ENCODE results near the gene PARVB.

PARVB gene

DNA sequence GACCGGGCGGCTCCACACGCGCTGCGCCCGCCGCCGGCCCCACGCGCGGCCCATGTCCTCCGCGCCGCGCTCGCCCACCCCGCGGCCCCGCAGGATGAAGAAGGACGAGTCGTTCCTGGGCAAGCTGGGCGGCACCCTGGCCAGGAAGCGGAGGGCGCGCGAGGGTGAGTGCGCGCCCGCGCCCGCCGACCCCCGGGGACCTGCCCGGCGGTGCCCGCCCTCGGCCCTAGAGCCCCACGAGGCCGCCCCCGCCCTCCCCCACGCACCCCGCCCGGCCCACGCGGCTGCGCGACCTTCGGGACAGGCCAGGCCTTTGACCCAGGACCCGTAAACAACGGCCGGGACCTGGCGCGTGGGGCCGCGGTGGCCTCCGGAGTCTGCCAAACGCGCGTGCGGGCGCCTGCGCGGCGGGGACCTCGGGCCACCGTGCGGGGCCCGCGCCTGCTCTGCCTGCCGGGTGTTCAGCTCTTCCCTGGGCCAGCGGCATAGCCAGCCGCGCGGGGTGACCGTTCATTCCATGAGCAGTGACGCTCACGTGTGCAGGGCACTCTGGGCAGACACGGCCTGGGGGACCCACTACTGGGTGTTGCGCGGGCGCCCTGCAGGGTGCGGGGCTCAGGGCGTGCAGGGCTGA lies at the start of gene PARVB:
Gene PARVB, plus strand, starts transcription at position 15 of the 634 bp plus-strand sequence. Its CDS starts 38 bp downstream, at position 53.
- DNase-seq: no peak

DNA sequence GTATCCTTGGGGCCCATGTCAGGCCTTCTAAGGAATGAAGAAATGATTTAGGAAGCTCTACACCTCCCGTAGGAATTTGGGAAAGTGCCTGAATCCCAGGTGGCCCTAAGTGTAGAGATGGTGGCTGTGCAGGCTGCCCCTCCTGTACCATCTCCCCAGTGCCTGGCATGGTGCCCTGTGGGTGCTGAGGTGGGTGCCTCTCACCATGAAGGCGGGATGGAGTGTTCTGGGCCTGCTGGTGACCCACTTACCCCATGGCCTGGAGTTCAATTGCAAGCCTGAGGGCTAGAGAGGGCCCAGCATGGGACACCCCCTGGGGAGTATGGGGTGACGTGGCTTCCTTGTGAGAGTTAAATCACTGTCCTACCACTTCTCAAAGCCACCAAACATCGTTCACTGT lies 49.1 kb upstream of the PARVB start:
- no peak for DNase-seq

- no peak for DNase-seq
These were observed 47.0 kb upstream of the PARVB start for GRCh38 chr22:43976861-43977795.

DNA sequence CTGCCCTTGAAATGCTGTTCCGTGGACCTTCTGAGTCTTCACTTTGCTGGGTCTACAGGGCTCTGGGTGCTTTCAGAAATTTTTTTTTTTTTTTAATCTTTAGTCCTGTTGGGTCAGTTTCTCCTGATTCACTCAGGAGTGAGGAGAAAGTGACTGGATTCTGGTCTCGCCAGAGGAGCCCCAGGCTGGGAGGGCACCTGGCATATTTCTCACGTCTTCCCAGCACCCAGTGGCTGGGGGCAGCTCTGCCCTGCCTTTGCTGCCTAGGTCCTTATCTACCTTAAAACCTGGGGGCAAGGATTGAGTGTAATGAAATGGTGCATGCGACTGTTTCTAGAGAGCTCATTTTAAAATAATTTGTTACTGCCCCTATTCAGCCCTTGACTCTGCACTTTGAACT lies 45.5 kb upstream of the PARVB start:
- DNase-seq: no peak

- no peak for DNase-seq
These were observed 43.5 kb upstream of the PARVB start for GRCh38 chr22:43980579-43980978.

GRCh38 chr22:43980996-43981395 lies 43.1 kb upstream of the PARVB start:
- no peak for DNase-seq

- no peak for DNase-seq
These were observed 40.3 kb upstream of the PARVB start for GRCh38 chr22:43983808-43984207.

DNA sequence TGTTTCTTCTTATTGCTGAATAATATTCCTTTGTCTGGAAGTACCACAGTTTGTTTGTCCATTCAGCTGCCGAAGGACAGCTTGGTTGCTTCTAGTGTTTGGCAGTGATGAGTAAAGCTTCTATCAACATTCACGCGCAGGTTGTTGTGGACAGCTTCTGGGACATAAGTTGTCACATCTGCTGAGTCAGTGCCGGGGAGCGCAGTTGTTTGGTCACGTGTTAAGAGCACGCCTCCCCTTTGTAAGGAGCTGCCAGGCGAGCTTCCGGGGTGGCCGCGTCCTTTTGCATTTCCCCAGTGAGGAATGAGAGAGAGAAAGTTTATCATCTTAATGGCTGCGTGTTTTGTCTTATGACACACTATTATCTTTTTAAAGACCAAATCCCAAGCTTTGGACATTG lies 38.6 kb upstream of the PARVB start:
- DNase-seq: no peak

DNA sequence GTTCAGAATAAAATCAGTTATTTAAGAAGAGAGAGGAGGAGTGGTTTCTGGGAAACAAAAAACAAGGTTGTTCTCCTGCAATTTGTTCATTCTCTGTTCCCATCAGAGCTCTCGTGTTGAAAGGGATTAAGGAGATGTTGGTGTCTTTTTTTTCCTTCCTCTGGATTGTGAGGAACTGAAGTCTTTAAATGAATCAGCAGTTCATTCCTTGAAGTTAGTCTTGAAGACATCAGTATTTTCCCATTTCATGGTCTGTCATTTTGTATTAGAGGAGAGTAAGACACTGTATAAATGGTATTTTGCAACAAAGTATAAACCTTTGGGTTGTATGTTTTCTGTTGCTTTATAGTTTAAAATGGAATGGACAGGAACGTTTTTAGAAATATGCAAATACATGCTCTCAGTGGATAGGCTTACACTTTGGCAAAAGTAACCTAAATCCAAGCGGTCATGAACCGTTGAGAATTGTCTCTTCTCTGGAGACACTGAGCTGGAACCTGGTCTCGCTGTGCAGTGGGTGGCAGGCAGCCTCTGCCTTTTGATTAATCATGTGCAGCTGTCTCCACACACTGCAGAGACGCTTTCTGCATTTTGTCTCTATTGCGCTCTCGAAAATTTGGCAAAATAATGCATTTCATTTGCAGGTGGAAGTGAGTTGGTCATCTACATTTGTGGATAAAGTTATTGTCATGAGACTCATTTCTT lies 35.8 kb upstream of the PARVB start:
- DNase-seq: no peak

- no peak for DNase-seq
These were observed 35.1 kb upstream of the PARVB start for GRCh38 chr22:43988960-43989359.

DNA sequence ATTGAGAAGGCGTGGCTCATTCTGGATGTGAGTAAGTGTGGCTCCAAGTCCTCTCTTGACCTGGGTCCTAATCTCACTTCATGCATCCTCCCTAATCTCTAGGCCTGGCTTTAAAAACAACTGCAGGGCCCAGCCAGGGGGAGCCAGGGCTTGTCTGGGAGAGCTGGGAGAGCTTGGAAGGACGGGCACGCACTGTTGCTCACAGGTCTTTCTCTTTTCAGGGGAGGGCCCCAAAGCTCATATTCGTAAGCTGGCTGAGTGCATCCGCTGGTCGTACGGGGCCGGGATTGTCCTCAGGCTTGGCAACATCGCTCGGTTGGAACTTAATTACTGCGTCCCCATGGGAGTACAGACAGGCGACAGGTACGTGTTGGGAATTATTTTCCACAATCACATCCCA lies 34.1 kb upstream of the PARVB start:
- no peak for DNase-seq

DNA sequence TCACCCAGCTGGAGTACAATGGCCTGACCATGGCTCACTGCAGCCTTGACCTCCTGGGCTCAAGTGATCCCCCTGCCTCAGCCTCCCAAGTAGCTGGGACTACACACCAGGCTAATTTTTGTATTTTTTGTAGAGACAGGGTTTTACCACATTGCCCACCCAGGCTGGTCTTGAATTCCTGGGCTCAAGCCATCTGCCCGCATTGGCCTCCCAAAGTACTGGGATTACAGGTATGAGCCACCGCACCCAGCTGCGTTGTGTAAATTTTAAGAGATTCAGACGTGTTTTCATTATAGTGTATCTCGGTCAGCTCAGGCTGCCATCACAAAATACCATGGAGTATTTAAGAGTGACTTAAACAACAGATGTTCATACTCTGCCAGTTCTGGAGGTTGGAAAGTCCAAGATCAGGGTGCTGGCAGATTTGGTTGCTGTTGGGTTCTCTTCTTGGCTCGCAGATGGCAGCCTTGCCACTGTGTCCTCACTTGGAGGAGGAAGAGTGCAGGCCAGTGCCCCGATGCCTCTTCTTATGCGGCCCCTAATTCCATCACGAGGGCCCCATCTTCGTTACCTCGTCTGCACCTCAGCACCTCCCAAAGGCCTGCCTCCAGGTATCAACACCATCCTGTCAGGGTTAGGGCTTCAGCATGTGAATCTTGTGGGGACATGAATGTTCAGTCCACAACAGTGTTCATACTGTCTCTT lies 32.6 kb upstream of the PARVB start:
- no peak for DNase-seq

DNA sequence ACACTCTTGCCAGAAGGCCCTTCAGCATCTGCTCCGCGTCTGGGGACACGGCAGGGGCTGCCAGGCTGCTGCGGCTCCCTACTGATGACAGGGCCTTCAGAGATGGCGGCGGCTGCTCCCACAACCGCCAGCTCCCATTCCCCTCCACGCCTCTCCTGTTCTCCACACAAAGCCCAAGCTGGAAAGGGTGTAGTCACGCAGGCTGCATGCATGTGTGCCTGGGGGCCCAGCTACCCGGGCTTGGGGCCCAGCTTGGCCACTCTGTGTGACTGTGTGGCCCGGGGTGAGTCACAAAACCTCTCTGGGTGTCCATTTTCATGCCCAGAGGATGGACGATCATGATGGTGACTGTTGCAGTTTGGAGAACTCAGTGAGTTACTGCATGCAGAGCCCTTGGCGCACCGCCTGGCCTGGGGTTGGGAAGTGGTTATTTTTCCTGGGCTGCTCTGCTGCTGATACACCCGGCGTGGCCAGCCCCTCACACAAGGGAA lies 31.7 kb upstream of the PARVB start:
- no peak for DNase-seq

DNA sequence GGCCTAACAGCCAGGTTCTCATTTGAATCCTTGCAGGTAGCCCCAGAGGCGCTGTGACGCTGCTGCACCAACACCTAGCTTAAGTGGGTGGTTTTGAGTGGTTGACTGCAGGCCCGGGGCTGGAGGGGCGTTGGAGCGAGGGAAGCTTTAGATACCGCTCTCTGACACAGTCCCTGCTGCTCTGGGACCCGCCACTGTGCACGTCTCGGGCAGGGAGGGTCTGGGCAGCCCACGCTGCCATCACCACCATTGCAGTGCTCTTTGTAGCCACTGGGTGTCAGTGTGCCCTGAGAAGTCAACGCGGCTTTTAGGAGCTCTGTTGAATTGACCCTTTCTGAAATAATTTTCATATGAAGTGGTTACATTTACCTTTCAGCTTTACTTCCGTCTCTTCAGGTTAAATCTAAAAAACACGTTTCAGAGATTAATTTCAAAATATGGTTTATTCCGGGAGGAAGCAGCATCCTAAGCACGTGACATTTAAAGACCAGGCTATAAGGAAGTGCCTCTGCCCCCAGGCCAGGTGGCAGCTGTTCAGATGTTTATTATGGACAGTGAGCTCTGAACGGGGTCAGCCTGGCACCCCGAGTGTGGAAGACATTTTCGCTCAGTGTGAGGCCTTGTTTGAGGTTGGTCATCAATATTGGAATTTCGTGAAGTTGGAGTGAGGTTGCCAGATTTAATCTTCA lies 30.9 kb upstream of the PARVB start:
- peak; percentile 4 for DNase-seq

DNA sequence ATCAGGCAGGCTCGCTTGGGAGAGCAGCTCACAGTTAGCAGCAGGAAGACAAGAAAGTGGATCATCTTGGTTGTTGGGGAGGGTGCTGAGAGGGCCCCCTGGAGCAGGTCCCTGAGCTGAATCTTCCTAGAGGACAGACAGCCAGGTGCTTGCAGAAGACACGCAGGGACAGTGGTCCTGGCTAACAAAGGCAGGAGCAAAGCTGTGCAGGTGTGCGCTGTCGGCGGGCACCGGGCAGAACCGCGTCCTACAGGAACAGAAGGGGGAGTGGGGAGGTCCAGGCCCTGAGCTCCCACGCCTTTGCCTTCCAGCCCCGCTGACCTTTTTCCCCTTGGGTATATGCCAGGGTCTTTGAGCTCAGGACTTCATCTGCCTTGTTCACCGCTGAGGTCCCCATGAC lies 30.1 kb upstream of the PARVB start:
- no peak for DNase-seq

- no peak for DNase-seq
These were observed 29.7 kb upstream of the PARVB start for GRCh38 chr22:43994416-43994815.

DNA sequence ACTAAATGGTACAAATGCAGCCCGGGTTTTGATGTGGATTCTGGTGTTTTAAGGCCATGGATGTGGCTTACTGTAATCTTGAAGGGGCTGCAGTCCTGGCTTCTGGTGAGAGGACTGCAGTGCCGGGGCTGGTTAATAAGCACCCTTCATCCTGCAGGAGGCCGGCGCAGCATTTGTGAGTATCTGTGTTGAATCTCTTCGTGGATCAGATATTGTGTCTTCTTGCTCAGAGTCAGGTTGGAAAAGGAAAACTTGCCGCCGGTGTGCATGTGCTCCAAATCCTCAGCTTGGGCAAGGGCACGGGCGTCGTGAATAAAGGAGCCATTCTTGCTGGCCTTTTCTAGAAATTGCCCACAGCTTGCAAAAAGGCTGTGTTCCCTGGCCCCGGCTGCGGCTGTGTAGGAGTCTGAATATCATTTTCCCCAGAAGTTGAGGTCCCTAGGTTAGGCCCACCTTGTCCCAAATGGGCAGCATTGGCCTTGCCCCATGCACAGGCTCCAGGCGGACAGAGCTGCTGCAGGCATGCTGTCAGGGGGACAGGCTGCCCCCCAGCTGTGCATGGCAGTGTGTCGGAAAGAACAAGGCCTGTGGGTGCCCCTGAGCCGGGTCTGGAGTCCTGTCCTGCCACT lies 28.9 kb upstream of the PARVB start:
- DNase-seq: no peak

DNA sequence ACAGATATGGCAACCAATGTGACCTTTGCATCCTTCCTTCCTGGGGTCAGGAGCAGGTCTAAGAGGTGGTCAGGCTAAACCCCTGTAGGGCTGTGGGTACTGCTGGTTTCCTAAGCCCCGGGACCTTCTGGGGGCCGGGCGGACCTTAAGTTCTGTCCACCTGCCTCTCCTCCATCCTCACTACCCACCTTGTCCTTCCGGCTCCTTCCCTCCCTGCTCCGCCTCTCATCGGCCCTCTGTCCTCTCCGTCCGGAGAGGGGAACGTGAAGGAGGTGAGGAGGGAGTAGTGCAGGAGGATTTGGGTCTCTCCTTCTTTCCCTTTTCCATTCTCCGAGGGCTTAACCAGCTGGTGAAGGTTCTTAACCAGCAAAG lies 28.3 kb upstream of the PARVB start:
- no peak for DNase-seq

GRCh38 chr22:43996170-43996980 lies 27.7 kb upstream of the PARVB start:
- DNase-seq: no peak

- DNase-seq: no peak
These were observed 27.2 kb upstream of the PARVB start for GRCh38 chr22:43996981-43997265.

- DNase-seq: no peak
These were observed 25.3 kb upstream of the PARVB start for GRCh38 chr22:43998679-43999264.
